ENCODE measurements around the gene NSRP1. TPM values are rescaled to one million over a fixed set of nuclear protein-coding genes. Genes with fewer than 3 reads are reported as not detected.
"Not testable (repeated sequence)": the region's sequence is repeated elsewhere in the genome, so short reads cannot be mapped to it uniquely, and the experiment has no call there.

Gene NSRP1
- polyA plus RNA-seq, 1 donor from 2014 or later: 8.6 TPM

DNA sequence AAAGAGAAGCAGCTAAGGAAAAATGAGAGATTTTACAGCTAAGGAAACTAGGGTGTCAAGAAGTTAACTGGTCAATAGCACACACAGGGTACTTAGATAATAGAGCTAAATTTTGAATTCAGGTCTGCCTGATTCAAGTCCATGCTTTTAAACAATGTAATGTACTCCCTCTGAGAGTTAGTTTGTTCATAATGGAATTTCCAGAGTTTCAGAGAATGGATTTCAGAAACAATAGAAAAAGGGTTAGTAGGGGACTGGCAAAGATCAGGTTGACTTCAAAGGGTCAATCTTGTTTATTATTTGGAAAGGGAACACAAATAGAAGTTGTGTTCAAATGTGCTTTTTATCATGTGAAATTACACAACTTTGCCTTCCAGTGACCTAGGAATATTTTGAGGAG lies 17.9 kb downstream of the NSRP1 start:
- H3K36me3 ChIP-seq (ENCODE audit: insufficient read depth, low read length): no peaks in the 10 kb centered on the region
- H3K79me2 ChIP-seq (replicated peaks; ENCODE audit: insufficient read depth, low read length): no peaks in the 10 kb centered on the region

GRCh38 chr17:30137158-30137557 lies 20.5 kb downstream of the NSRP1 start:
- no peak overlapping the region for H3K4me3 ChIP-seq (ENCODE audit: low read length)
- H3K27me3 ChIP-seq (ENCODE audit: insufficient read depth, low read depth, low read length): no peaks in the 10 kb centered on the region
- H3K36me3 ChIP-seq (ENCODE audit: insufficient read depth, low read length): no peaks in the 10 kb centered on the region
- no peak overlapping the region for H3K9ac ChIP-seq (ENCODE audit: low read length)
- no peaks in the 10 kb centered on the region for H3K9me3 ChIP-seq (ENCODE audit: low read length)
- H4K20me1 ChIP-seq (ENCODE audit: insufficient read depth): no peaks in the 10 kb centered on the region
- H3F3A ChIP-seq (ENCODE audit: insufficient read depth, low read length, poor library complexity, severe bottlenecking): no peaks in the 10 kb centered on the region
- no peak overlapping the region for H3K27ac ChIP-seq (ENCODE audit: low read length)
- H3K79me2 ChIP-seq (replicated peaks; ENCODE audit: insufficient read depth, low read length): peaks cover 9% of the 10 kb centered on the region
- no peak overlapping the region for H2AFZ ChIP-seq (ENCODE audit: low read depth, low read length)
- no peak overlapping the region for H3K4me2 ChIP-seq (ENCODE audit: low read length)
- H3K9me2 ChIP-seq (ENCODE audit: insufficient read depth, low read length): no peaks in the 10 kb centered on the region
- no peak for TF ChIP-seq TAF1 (IDR thresholded peaks at IDR 0.05; ENCODE audit: low read depth)
- TF ChIP-seq RAD21 (conservative IDR thresholded peaks at IDR 0.05): no peak
- TF ChIP-seq EP300 (conservative IDR thresholded peaks at IDR 0.05; ENCODE audit: poor library complexity, severe bottlenecking): no peak
- no peak for TF ChIP-seq POLR2AphosphoS5 (IDR thresholded peaks at IDR 0.05)
- TF ChIP-seq CTCF (IDR thresholded peaks at IDR 0.05; ENCODE audit: poor library complexity, severe bottlenecking): no peak
- no peak for TF ChIP-seq EZH2 (IDR thresholded peaks at IDR 0.05; ENCODE audit: borderline replicate concordance, insufficient read depth, low read length, poor library complexity, severe bottlenecking)
- no peak for TF ChIP-seq REST (IDR thresholded peaks at IDR 0.05; ENCODE audit: borderline replicate concordance)
- TF ChIP-seq MXI1 (conservative IDR thresholded peaks at IDR 0.05; ENCODE audit: poor library complexity, severe bottlenecking): no peak
- TF ChIP-seq SMC3 (conservative IDR thresholded peaks at IDR 0.05; ENCODE audit: poor library complexity): no peak

More for the DNA sequence above, 17.9 kb downstream of the NSRP1 start:
- Histone ChIP-seq H3K9me2 (ENCODE audit: insufficient read depth, low read length) (no peaks in the 10 kb centered on the region), H4K20me1 (ENCODE audit: insufficient read depth) (no peaks in the 10 kb centered on the region), H3K9me3 (ENCODE audit: low read length) (no peaks in the 10 kb centered on the region), H3F3A (ENCODE audit: insufficient read depth, low read length, poor library complexity, severe bottlenecking) (no peaks in the 10 kb centered on the region), H3K4me3 (ENCODE audit: low read length) (no peak overlapping the region), H3K27ac (ENCODE audit: low read length) (no peak overlapping the region), H3K9ac (ENCODE audit: low read length) (no peak overlapping the region), H3K27me3 (ENCODE audit: insufficient read depth, low read depth, low read length) (no peaks in the 10 kb centered on the region), H2AFZ (ENCODE audit: low read depth, low read length) (no peak overlapping the region), H3K4me2 (ENCODE audit: low read length) (no peak overlapping the region)
- TF ChIP-seq TAF1 (IDR thresholded peaks at IDR 0.05; ENCODE audit: low read depth): no peak
- no peak for TF ChIP-seq RAD21 (conservative IDR thresholded peaks at IDR 0.05)

GRCh38 chr17:30147860-30148259 lies 31.2 kb downstream of the NSRP1 start:
- H2AFZ ChIP-seq (ENCODE audit: low read depth, low read length); H3K9me2 ChIP-seq (ENCODE audit: insufficient read depth, low read length); H3F3A ChIP-seq (ENCODE audit: insufficient read depth, low read length, poor library complexity, severe bottlenecking); H3K79me2 ChIP-seq (replicated peaks; ENCODE audit: insufficient read depth, low read length); H3K4me2 ChIP-seq (ENCODE audit: low read length); H3K4me3 ChIP-seq (ENCODE audit: low read length); H3K9ac ChIP-seq (ENCODE audit: low read length); H3K27ac ChIP-seq (ENCODE audit: low read length); H4K20me1 ChIP-seq (ENCODE audit: insufficient read depth); H3K36me3 ChIP-seq (ENCODE audit: insufficient read depth, low read length); H3K27me3 ChIP-seq (ENCODE audit: insufficient read depth, low read depth, low read length); H3K9me3 ChIP-seq (ENCODE audit: low read length): not testable (repeated sequence)

All from neural cell (in vitro differentiated cells).